GM15510 (cell line): ENCODE data around the gene UBTD2.

Experiments
- POLR2A ChIP-seq: IDR thresholded peaks from 3 replicates; pipeline ENCODE4 v1.6.1; 2011; ENCODE audit warnings: borderline replicate concordance; ENCODE audit not compliant: insufficient read length; ENCODE audit errors: extremely low read depth

UBTD2 gene, protein sequence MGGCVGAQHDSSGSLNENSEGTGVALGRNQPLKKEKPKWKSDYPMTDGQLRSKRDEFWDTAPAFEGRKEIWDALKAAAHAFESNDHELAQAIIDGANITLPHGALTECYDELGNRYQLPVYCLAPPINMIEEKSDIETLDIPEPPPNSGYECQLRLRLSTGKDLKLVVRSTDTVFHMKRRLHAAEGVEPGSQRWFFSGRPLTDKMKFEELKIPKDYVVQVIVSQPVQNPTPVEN

DNA sequence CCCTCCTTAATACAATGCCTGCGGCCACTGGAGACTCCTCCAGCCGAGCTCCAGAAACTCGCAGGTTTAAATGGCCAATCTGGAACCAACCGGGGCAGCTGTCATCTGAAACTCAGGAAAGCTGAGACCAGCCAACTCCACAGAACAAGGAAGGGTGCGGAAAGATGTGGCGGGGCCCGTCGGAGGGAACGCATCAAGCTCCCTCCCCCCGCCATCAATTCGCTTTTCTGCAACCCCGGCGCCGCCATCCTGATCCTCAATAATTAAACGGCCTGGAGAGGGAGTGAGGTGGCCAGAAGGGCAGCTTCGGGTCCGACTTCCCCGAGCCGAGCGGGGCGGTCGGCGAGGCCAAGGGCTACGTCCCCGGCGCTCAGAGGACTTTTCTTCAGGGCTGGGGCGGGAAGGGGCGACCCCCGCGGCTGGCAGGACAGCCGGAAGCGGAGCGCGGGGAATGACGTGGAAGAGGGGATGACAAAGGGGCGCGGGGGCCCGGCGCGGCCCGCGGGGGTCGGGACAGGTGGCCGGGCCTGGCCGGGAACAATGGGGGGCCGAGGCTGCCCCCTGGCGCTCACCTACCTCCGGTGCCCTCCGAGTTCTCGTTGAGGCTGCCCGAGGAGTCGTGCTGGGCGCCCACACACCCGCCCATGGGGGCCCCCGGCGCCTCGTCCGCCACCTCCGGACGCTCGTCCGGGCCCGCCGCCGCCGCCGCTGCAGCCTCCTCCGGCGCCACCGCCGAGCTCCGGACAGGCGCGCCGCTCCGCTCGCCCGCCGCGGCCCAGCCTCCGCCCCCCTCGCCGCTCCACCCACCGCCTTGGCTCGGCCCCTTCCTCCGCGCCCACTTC lies at the start of gene UBTD2:
Gene UBTD2 (minus strand): TSS at position 745 of the 842 bp plus-strand sequence. CDS start 99 bp downstream, at position 646.
- no peak for TF ChIP-seq POLR2A

DNA sequence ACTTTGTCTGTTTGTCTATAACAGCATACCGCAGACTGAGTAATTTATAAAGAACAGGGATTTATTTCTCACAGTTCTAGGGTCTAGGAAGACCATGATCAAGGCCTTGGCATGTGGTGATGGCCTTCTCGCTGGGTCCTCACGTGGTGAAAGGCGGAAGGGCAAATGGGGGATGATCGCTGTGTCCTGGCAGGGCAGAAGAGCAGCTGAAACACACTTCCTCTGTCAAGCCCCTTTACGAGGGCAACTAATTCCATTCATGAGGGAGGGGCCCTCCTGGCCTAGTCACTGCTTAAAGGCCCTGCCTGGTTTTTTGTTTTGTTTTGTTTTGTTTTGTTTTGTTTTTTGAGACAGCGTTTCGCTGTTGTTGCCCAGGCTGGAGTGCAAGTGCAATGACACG lies 41.9 kb upstream of the UBTD2 start:
- no peak for TF ChIP-seq POLR2A

DNA sequence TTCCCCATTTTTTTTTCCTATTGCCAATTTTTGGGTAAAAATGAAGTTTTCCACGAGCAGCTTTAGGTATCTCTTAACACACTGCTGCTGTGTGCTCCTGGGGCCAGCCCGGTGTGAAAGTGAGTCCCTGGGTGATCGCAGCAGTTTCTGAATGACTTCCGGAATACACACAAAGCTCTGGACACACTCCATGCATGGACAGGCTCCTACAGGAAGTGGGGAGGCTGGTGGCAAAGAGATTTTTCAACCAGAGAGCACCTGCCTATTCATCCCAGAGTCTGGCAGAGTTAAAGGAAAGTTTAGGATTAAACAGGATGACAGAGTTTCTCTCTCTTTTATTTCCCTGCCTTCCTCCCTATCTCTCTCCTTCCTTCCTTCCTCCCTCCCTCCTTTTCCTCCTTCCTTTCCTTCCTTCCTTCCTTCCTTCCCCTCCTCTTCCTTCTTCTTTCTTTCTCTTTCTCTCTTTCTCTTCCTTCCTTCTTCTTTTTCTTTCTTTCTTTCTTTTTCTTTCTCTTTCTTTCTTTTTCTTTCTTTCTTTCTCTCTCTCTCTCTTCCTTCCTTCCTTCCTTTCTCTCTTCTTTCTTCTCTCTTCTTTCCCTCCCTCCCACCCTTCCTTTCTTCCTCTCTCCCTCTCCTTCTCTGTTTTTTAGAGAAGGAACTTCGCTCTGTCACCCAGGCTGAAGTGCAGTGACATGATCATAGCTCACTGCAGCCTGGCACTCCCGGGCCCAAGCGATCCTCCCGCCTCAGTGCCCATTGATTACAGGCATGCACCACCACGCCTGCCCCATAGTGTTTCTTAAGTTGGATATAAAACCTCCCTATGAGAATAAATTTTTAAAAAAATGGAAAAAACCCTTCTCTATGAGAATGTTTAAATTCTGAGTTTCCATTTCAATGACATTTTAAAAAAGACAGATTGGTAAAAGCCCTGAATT lies 38.7 kb upstream of the UBTD2 start:
- no peak for TF ChIP-seq POLR2A

- no peak for TF ChIP-seq POLR2A
These were observed 38.0 kb upstream of the UBTD2 start for GRCh38 chr5:172321593-172321992.

- no peak for TF ChIP-seq POLR2A
These were observed 36.3 kb upstream of the UBTD2 start for GRCh38 chr5:172319708-172320441.

- no peak for TF ChIP-seq POLR2A
These were observed 32.3 kb upstream of the UBTD2 start for GRCh38 chr5:172315587-172316493.

DNA sequence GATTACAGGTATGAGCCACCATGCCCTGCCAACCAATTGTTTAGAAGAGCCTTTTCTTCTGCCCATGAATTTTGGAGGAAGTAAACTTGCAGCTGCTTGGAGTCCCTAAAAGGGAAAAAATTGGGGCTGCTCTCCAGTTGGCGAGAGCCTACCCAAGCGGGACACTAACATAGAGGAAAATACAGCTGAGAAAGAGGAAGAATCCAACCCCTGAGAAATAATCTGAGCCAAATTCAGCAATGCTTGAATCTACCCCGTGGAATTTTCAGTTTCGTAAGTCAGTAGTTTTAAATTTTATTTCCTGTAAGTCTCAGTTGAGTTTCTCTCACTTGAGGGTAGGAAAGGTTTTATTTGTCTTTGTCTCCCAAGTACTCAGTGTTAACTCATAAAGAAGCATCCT lies 30.4 kb upstream of the UBTD2 start:
- no peak for TF ChIP-seq POLR2A

GRCh38 chr5:172312286-172312685 lies 28.7 kb upstream of the UBTD2 start:
- no peak for TF ChIP-seq POLR2A

GRCh38 chr5:172311605-172312004 lies 28.0 kb upstream of the UBTD2 start:
- TF ChIP-seq POLR2A: no peak

DNA sequence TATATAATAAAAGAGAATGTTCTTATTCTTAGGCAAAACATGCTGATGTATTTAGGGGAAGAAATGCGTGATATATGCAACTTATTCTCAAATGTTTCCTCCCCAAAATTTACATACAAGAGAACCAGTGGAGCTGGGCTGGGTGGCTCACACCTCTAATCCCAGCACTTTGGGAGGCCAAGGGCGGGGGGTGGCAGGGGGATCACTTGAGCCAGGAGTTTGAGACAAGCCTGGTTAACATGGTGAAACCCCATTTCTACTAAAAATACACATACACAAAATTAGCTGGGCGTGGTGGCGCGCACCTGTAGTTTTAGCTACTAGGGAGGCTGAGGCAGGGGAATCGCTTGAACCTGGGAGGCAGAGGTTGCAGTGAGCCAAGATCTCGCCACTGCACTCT lies 27.5 kb upstream of the UBTD2 start:
- TF ChIP-seq POLR2A: no peak

DNA sequence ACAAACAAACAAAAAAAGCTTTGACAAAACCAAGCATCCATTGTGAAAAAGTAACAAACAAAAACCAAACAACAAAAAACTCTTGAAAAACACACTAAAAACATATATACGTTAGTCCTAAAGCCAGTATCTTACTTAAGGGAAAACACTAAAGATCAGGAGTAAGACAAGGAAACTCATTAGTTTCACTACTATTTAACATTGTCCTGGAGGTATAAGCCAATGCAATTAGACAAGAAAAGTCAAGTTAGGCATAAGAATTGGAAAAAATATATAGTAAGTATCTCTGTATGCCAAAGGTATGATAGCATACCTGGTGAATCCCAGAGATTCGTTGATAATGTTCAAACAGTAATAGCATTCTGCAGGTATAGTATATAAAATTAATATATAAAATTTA lies 21.8 kb upstream of the UBTD2 start:
- TF ChIP-seq POLR2A: no peak

- no peak for TF ChIP-seq POLR2A
These were observed 20.2 kb upstream of the UBTD2 start for GRCh38 chr5:172303572-172304335.

DNA sequence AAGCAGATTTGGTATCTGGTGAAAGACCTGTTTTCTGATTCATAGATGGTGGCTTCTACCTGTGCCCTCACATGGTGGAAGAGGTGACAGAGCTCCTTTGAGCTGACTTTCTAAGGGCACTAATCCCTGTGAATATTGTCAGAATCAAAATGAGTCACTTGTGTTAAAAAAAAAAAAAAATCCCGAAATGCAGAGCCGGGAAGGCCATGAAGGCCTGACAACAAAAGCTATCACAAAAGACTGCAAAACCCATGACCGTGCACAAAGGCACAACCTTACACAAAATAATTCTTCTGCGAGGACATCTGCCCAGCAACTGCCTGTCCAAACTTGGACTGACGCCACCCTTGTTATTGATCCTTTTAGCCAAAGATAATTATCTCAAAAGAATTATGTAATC lies 19.6 kb upstream of the UBTD2 start:
- no peak for TF ChIP-seq POLR2A
